ENCODE measurements around the gene PITPNM1.

DNA sequence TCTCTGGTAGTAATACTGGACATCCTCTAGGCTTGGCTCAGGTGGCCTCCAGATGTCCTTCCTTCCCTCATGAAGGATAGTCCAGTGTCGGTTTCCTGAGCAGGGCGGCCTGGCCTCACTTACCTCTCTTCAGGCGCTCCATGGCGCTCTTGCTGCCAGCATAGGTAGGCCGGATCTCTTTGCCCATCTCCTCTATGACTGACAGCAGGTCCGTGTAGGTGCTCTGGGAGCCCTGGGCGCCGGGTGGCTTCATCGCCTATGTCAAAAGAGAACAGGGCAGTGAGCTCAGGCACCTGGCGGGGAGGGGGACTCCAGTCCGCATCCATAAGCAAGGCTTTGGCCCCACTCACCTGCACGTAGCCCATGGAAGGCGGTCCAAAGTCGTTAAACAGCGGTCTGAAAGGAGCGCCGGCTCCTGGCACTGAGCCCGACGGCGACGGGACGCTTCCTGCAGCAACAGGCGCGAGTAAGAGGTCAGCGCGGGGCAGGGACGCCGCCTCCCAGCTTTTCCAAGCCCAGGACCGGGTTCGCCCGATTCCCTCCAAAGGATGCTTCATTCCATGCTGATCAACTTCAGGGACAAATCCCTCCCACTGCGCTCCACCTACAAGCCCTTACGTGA lies 2.2 kb upstream of the PITPNM1 start:
- TF ChIP-seq, protein P1, sequence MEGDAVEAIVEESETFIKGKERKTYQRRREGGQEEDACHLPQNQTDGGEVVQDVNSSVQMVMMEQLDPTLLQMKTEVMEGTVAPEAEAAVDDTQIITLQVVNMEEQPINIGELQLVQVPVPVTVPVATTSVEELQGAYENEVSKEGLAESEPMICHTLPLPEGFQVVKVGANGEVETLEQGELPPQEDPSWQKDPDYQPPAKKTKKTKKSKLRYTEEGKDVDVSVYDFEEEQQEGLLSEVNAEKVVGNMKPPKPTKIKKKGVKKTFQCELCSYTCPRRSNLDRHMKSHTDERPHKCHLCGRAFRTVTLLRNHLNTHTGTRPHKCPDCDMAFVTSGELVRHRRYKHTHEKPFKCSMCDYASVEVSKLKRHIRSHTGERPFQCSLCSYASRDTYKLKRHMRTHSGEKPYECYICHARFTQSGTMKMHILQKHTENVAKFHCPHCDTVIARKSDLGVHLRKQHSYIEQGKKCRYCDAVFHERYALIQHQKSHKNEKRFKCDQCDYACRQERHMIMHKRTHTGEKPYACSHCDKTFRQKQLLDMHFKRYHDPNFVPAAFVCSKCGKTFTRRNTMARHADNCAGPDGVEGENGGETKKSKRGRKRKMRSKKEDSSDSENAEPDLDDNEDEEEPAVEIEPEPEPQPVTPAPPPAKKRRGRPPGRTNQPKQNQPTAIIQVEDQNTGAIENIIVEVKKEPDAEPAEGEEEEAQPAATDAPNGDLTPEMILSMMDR (IDR thresholded peaks at IDR 0.05) = no peak
- no peak for TF ChIP-seq EP300 (IDR thresholded peaks at IDR 0.05)
- no peak for TF ChIP-seq POLR2A (IDR thresholded peaks at IDR 0.05)
